ENCODE results near the gene GRB2. TPM values are rescaled to one million over a fixed set of nuclear protein-coding genes. Genes with fewer than 3 reads are reported as not detected.

GRB2 gene
- total RNA-seq, 1 experiment from 2014 or later, result 148 TPM

- ChIA-PET CTCF (interaction anchor here (0.6 kb wide), 1 partner anchor 109 kb away, joined by 4 read pairs; no protein-coding TSS in a partner anchor), POLR2A (interaction anchor here (0.6 kb wide), 1 partner anchor 77 kb away, joined by 9 read pairs; no protein-coding TSS in a partner anchor)
- Histone ChIP-seq H3K36me3 (ENCODE audit: control insufficient read depth, insufficient read depth, low read length) (no peaks in the 10 kb centered on the region), H3K27ac (ENCODE audit: low read length) (no peak overlapping the region), H3K4me3 (ENCODE audit: low read depth in 2 of 2, low read length in 2 of 2) (no peak overlapping the region), H3K9me3 (ENCODE audit: control insufficient read depth, insufficient read depth, low read depth, low read length) (no peaks in the 10 kb centered on the region), H3K27me3 (ENCODE audit: control insufficient read depth, insufficient read depth, low read length) (no peaks in the 10 kb centered on the region), H3K4me1 (ENCODE audit: control insufficient read depth, insufficient read depth, low read length) (no peaks in the 10 kb centered on the region)
- intact Hi-C loops (cut with micrococcal nuclease; ENCODE audit: unreplicated experiment), result no loop called here
- in situ Hi-C loops (cut with HindIII; ENCODE audit: low pct_unique_long_range_greater_than_20kb, low sequenced_read_pairs), result no loop called here
- no TSS peak for BruUV-seq (replicated peaks)
- ATAC-seq (no peak; the same call in 1 of the 2 replicates), DNase-seq (ENCODE audit: low read depth, low spot score) (no peak)
- TF ChIP-seq POLR2AphosphoS5 (IDR thresholded peaks at IDR 0.05; ENCODE audit: low read depth, low read length) (no peak), SIN3A (IDR thresholded peaks at IDR 0.05; ENCODE audit: borderline replicate concordance, insufficient read depth, low read depth, low read length) (no peak), TCF7L2 (IDR thresholded peaks at IDR 0.05; ENCODE audit: low read depth, low read length) (no peak), CTCF (IDR thresholded peaks at IDR 0.05) (no peak), REST (IDR thresholded peaks at IDR 0.05; ENCODE audit: insufficient read depth in 1 of 2, low read depth in 2 of 2, low read length in 1 of 2) (no peak)
Measured at GRCh38 chr17:75442168-75443103, 37.0 kb upstream of the GRB2 start.

GRCh38 chr17:75440738-75441448 is 35.4 kb upstream of the GRB2 start:
- Histone ChIP-seq H3K27me3 (ENCODE audit: control insufficient read depth, insufficient read depth, low read length) (no peaks in the 10 kb centered on the region), H3K9me3 (ENCODE audit: control insufficient read depth, insufficient read depth, low read depth, low read length) (no peaks in the 10 kb centered on the region), H3K4me1 (ENCODE audit: control insufficient read depth, insufficient read depth, low read length) (no peaks in the 10 kb centered on the region), H3K4me3 (ENCODE audit: low read depth in 2 of 2, low read length in 2 of 2) (no peak overlapping the region), H3K27ac (ENCODE audit: low read length) (no peak overlapping the region), H3K36me3 (ENCODE audit: control insufficient read depth, insufficient read depth, low read length) (no peaks in the 10 kb centered on the region)
- no peak for ATAC-seq
- TF ChIP-seq SIN3A (IDR thresholded peaks at IDR 0.05; ENCODE audit: borderline replicate concordance, insufficient read depth, low read depth, low read length), result no peak
- TF ChIP-seq REST (IDR thresholded peaks at IDR 0.05; ENCODE audit: insufficient read depth in 1 of 2, low read depth in 2 of 2, low read length in 1 of 2), result no peak
- no peak for TF ChIP-seq TCF7L2 (IDR thresholded peaks at IDR 0.05; ENCODE audit: low read depth, low read length)
- no peak for TF ChIP-seq POLR2AphosphoS5 (IDR thresholded peaks at IDR 0.05; ENCODE audit: low read depth, low read length)
- no peak for TF ChIP-seq CTCF (IDR thresholded peaks at IDR 0.05)
- ChIA-PET POLR2A (interaction anchor here (1.1 kb wide), 1 partner anchor 15 kb away, joined by 6 read pairs; the partner anchor contains the start of gene TMEM94), CTCF (no interaction called here)
- no TSS peak for BruUV-seq (replicated peaks)
- intact Hi-C loops (cut with micrococcal nuclease; ENCODE audit: unreplicated experiment) (no loop called here), in situ Hi-C loops (cut with HindIII; ENCODE audit: low pct_unique_long_range_greater_than_20kb, low sequenced_read_pairs) (no loop called here)
- DNase-seq (ENCODE audit: low read depth, low spot score), result no peak

Measured in Panc1 (cell line).